Fibroblast of pulmonary artery (primary cell): Measurements from ENCODE around the gene RGMA.

Source experiments
- DNase-seq: peaks from one replicate; pipeline ENCODE4 v3.0.0-alpha.2; 2010; ENCODE audit warnings: low read depth
- H3K4me3 ChIP-seq: replicated peaks from 2 replicates; pipeline ENCODE4 v1.5.1; 2011; ENCODE audit warnings: low read depth, mild to moderate bottlenecking, control low read depth, low read length, moderate library complexity
- CTCF ChIP-seq: IDR thresholded peaks from 2 replicates; pipeline ENCODE4 v1.5.1; 2011; ENCODE audit warnings: mild to moderate bottlenecking, control low read depth, low read length, inconsistent platforms; ENCODE audit errors: missing control alignments

RGMA gene

GRCh38 chr15:93111451-93111850 lies 22.4 kb upstream of the RGMA start:
- TF ChIP-seq CTCF: no peak
- no peak for DNase-seq
- H3K4me3 ChIP-seq: no peak overlapping the region

GRCh38 chr15:93110502-93111040 lies 21.6 kb upstream of the RGMA start:
- no peak overlapping the region for H3K4me3 ChIP-seq
- no peak for TF ChIP-seq CTCF
- DNase-seq: no peak

GRCh38 chr15:93109336-93110102 lies 20.5 kb upstream of the RGMA start:
- no peak for TF ChIP-seq CTCF
- H3K4me3 ChIP-seq: no peak overlapping the region
- no peak for DNase-seq

DNA sequence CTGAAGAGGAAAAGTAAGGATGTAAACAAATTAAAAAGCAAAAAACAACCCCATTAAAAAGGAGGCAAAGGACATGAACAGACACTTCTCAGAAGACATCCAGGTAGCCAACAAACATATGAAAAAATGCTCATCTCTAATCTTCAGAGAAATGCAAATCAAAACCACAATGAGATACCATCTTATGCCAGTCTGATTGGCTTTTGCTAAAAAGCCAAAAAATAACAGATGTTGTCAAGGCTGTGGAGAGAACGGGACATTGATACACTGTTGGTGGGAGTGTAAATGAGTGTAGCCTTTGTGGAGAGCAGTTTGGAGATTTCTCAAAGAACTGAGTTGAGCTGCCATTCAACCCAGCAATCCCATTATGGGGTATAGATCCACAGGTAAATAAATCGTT lies 18.6 kb upstream of the RGMA start:
- TF ChIP-seq CTCF: no peak
- no peak for DNase-seq
- H3K4me3 ChIP-seq: no peak overlapping the region

GRCh38 chr15:93105485-93105884 lies 16.5 kb upstream of the RGMA start:
- H3K4me3 ChIP-seq: no peak overlapping the region
- no peak for DNase-seq
- TF ChIP-seq CTCF: no peak

DNA sequence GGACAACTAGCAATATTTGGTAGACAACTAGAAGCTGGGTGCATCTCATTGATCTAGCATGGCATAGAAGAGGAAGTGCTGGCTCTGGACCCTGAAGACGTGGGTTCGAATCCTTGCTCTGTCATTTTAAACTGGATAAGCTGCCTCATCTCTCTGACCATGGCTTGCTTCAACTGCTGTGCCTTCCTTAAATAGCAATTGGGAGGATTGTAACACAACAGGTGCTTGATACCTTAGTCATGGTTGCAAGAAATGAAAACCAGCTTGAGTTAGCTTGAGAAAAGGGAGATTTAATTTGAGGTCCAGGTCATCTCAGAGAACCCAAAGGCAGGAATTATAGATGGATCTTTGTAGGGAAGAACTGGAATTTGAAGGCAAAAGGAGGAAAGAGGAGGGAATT lies 14.8 kb upstream of the RGMA start:
- no peak for DNase-seq
- no peak for TF ChIP-seq CTCF
- no peak overlapping the region for H3K4me3 ChIP-seq

- no peak overlapping the region for H3K4me3 ChIP-seq
- no peak for TF ChIP-seq CTCF
- no peak for DNase-seq
These were observed 13.2 kb upstream of the RGMA start for GRCh38 chr15:93102211-93102610.
